ENCODE data around the gene TMEM250.

GRCh38 chr9:136148766-136149165, 30.1 kb upstream of the TMEM250 start:
- TF ChIP-seq ZNF274 (IDR thresholded peaks at IDR 0.05; ENCODE audit: low read depth, low read length) (no peak), YY1 (IDR thresholded peaks at IDR 0.05; ENCODE audit: insufficient read depth, insufficient read length) (no peak), SUZ12 (IDR thresholded peaks at IDR 0.05; ENCODE audit: extremely low read depth, insufficient read depth, insufficient read length) (no peak)

All from NT2/D1 (cell line).